DND-41 (cell line): ENCODE measurements around the gene ITIH1.

ENCODE experiments used
- ATAC-seq: fragments of 200-7000 bp; cut with Tn5 transposase; 3 replicates; pipeline ENCODE4 v1.9.1; 2021; ENCODE audit warnings: low read depth; ENCODE audit not compliant: insufficient read depth
- DNase-seq: peaks from one replicate; pipeline ENCODE4 v3.0.0-alpha.2; 2020
- H2AFZ ChIP-seq: 2 replicates; pipeline ENCODE4 v1.6.0; 2012; ENCODE audit warnings: low read depth, low read length
- H3K27ac ChIP-seq: 2 replicates; pipeline ENCODE4 v1.5.1; 2012; ENCODE audit warnings: low read length, inconsistent platforms
- H3K27me3 ChIP-seq: fragments of 200-600 bp; sonication (generic); 2 replicates; pipeline ENCODE4 v1.6.0; 2012; ENCODE audit warnings: low read length, mild to moderate bottlenecking, inconsistent platforms; ENCODE audit not compliant: insufficient read depth, poor library complexity
- H3K36me3 ChIP-seq: 2 replicates; pipeline ENCODE4 v1.5.1; 2012; ENCODE audit warnings: low read length, inconsistent platforms; ENCODE audit not compliant: insufficient read depth
- H3K4me1 ChIP-seq: 2 replicates; pipeline ENCODE4 v1.5.1; 2012; ENCODE audit warnings: mild to moderate bottlenecking, low read length; ENCODE audit not compliant: insufficient read depth
- H3K4me2 ChIP-seq: 2 replicates; pipeline ENCODE4 v1.6.0; 2012; ENCODE audit warnings: mild to moderate bottlenecking, moderate library complexity, low read length, inconsistent platforms; ENCODE audit not compliant: insufficient read depth
- H3K4me3 ChIP-seq, 2 experiments: fragments of 200-600 bp in 1 of 2; shearing (Covaris generic) in 1 of 2; 2 replicates each; pipeline ENCODE4 v1.5.1; 2012 to 2016; ENCODE audit warnings: inconsistent platforms in 2 of 2, low read length in 2 of 2, mild to moderate bottlenecking in 2 of 2, low read depth in 1 of 2, moderate library complexity in 1 of 2
- H3K79me2 ChIP-seq: 2 replicates; pipeline ENCODE4 v1.6.0; 2012; ENCODE audit warnings: low read length, inconsistent platforms; ENCODE audit not compliant: insufficient read depth
- H3K9ac ChIP-seq: 2 replicates; pipeline ENCODE4 v1.6.0; 2012; ENCODE audit warnings: low read depth, mild to moderate bottlenecking, inconsistent platforms, low read length, moderate library complexity
- H3K9me3 ChIP-seq: 2 replicates; pipeline ENCODE4 v1.5.1; 2012; ENCODE audit warnings: low read length, moderate library complexity, mild to moderate bottlenecking, inconsistent platforms; ENCODE audit not compliant: insufficient read depth, severe bottlenecking
- H4K20me1 ChIP-seq: 2 replicates; pipeline ENCODE4 v1.6.0; 2012; ENCODE audit warnings: low read length; ENCODE audit not compliant: insufficient read depth
- EZH2 ChIP-seq: IDR thresholded peaks from 3 replicates; pipeline ENCODE4 v1.6.1; 2012; ENCODE audit warnings: borderline replicate concordance, low read depth, mild to moderate bottlenecking, moderate library complexity, low read length, inconsistent platforms; ENCODE audit not compliant: severe bottlenecking
- TF ChIP-seq, protein P1 (sequence below): IDR thresholded peaks from 2 replicates; pipeline ENCODE4 v1.5.1; 2012; ENCODE audit warnings: borderline replicate concordance, low read length, moderate library complexity, mild to moderate bottlenecking; ENCODE audit not compliant: poor library complexity, severe bottlenecking; ENCODE audit errors: extremely low read depth

The ITIH1 gene

DNA sequence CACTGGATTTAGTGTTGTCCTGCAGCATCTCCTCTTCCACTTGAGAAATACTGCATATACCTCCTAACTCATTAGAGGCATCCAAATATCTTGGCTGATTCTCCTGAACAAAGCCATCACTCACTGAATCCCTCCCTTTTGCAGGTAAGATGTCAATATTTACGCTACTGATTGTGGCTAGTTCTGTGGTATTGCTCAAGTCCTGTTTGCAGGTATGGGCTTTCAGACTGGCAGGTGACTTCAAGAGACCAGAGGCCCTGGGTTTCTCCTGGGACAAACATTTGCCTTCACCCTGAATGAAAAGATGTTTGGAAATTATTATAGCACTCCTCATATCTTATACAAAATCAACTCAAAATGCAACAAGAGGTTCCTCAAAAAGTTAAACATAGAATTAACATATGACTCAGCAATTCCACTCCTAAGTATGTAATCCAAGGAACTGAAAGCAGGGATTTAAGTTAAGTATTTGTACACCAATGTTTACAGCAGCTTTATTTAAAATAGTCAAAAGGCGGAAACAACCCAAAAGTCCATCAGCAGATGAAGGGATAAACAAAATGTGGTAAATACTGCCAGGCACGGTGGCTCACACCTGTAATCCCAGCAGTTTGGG, 25.2 kb upstream of the ITIH1 start:
- TF ChIP-seq, protein P1, sequence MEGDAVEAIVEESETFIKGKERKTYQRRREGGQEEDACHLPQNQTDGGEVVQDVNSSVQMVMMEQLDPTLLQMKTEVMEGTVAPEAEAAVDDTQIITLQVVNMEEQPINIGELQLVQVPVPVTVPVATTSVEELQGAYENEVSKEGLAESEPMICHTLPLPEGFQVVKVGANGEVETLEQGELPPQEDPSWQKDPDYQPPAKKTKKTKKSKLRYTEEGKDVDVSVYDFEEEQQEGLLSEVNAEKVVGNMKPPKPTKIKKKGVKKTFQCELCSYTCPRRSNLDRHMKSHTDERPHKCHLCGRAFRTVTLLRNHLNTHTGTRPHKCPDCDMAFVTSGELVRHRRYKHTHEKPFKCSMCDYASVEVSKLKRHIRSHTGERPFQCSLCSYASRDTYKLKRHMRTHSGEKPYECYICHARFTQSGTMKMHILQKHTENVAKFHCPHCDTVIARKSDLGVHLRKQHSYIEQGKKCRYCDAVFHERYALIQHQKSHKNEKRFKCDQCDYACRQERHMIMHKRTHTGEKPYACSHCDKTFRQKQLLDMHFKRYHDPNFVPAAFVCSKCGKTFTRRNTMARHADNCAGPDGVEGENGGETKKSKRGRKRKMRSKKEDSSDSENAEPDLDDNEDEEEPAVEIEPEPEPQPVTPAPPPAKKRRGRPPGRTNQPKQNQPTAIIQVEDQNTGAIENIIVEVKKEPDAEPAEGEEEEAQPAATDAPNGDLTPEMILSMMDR = no peak
- TF ChIP-seq EZH2 = no peak
- DNase-seq (no peak), ATAC-seq (no peak)
- Histone ChIP-seq H3K4me1 (no peaks in the 10 kb centered on the region), H3K4me2 (no peak overlapping the region), H3K27ac (no peak overlapping the region), H3K79me2 (no peaks in the 10 kb centered on the region), H4K20me1 (no peaks in the 10 kb centered on the region), H3K27me3 (no peaks in the 10 kb centered on the region), H3K9ac (no peak overlapping the region), H3K4me3 (no peak overlapping the region), H3K36me3 (peaks cover 66% of the 10 kb centered on the region), H2AFZ (no peak overlapping the region), H3K9me3 (no peaks in the 10 kb centered on the region)

DNA sequence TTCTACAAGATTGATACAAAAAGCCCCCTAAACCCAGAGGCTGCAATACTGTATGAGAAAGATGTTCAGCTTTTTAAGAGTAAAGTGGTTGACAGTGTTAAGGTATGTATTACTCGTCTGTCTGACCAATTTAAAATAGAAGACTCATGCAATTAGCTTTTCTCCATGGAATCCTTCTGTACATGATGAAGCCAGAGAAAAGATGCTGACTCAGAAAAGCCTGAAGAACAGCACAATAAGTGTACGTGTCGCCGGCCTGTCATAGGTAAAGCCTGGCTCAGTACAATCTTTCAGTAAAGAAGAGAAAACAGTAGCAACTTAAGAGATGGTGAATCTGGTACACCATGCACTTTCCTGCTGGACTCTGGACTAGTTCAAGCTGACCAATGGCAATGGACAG, 23.0 kb upstream of the ITIH1 start:
- peaks cover 66% of the 10 kb centered on the region for H3K36me3 ChIP-seq

DNA sequence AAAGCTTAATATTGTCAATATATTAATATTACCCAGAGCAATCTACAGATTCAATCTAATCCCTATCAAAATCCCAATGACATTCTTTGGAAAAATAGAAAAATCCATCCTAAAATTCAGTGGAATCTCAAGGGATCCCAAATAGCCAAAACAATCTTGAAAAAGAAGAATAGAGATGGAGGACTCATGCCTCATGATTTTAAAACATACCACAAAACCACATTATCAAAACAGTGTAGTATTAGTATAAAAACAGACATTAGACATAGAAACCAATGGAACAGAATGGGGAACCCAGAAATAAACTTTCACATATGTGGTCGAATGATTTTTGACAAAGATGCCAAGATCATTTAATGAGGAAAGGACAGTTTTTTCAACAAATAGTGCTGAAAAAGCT, 21.3 kb upstream of the ITIH1 start:
- Histone ChIP-seq H3K27me3 (no peaks in the 10 kb centered on the region), H3K4me1 (no peaks in the 10 kb centered on the region), H3K79me2 (no peaks in the 10 kb centered on the region), H4K20me1 (no peaks in the 10 kb centered on the region), H2AFZ (no peak overlapping the region), H3K4me2 (no peak overlapping the region), H3K9me3 (no peaks in the 10 kb centered on the region), H3K9ac (no peak overlapping the region), H3K36me3 (peaks cover 56% of the 10 kb centered on the region), H3K27ac (no peak overlapping the region), H3K4me3 (no peak overlapping the region)
- DNase-seq (no peak), ATAC-seq (no peak)
- TF ChIP-seq EZH2 = no peak
- TF ChIP-seq, protein P1 = no peak

More for the DNA sequence above, 23.0 kb upstream of the ITIH1 start:
- H3K79me2 ChIP-seq = no peaks in the 10 kb centered on the region
- ATAC-seq = no peak
- H2AFZ ChIP-seq = no peak overlapping the region
- H3K4me3 ChIP-seq = no peak overlapping the region
- no peaks in the 10 kb centered on the region for H3K9me3 ChIP-seq
- H3K4me2 ChIP-seq = no peak overlapping the region
- no peak overlapping the region for H3K9ac ChIP-seq
- no peak for DNase-seq
- TF ChIP-seq EZH2 = no peak
- TF ChIP-seq, protein P1 = no peak
- no peak overlapping the region for H3K27ac ChIP-seq
- no peaks in the 10 kb centered on the region for H4K20me1 ChIP-seq
- no peaks in the 10 kb centered on the region for H3K27me3 ChIP-seq
- no peaks in the 10 kb centered on the region for H3K4me1 ChIP-seq
